Tibial nerve (tissue), 4 donors: Measurements from ENCODE around the gene HPS6. TPM values are rescaled to one million over a fixed set of nuclear protein-coding genes. Genes with fewer than 3 reads are reported as not detected.

Experiments used
- DNase-seq, 2 donors: peaks; one replicate each; pipeline ENCODE4 v3.0.0-alpha.2; 2019; ENCODE audit warnings: low spot score in 2 of 2
- H3K27ac ChIP-seq, 4 donors: fragments of 200-600 bp; sonication (generic) in 3 of 4; one replicate each; pipeline ENCODE4 v1.5.1; 2017 to 2019; ENCODE audit warnings: mild to moderate bottlenecking in 1 of 4
- H3K27me3 ChIP-seq, 2 donors: fragments of 200-600 bp; sonication (generic) in 1 of 2; one replicate each; pipeline versions ENCODE4 v1.5.1 to v1.6.0; 2017 to 2019
- H3K36me3 ChIP-seq, 3 donors: fragments of 200-600 bp; sonication (generic); one replicate each; pipeline ENCODE4 v1.5.1; 2018 to 2019
- H3K4me1 ChIP-seq, 4 donors: fragments of 200-600 bp; sonication (generic) in 3 of 4; one replicate each; pipeline ENCODE4 v1.5.1; 2017 to 2019
- H3K4me3 ChIP-seq, 4 donors: fragments of 200-600 bp; sonication (generic) in 3 of 4; one replicate each; pipeline ENCODE4 v1.5.1; 2017 to 2019; ENCODE audit warnings: mild to moderate bottlenecking in 1 of 4, moderate library complexity in 1 of 4
- H3K9me3 ChIP-seq, 4 donors: fragments of 200-600 bp; sonication (generic) in 3 of 4; one replicate each; pipeline ENCODE4 v1.5.1; 2017 to 2019
- EP300 ChIP-seq, 2 donors: sonication (generic); formaldehyde crosslinking; IDR thresholded peaks; one replicate each; pipeline ENCODE4 v1.6.1; 2017; ENCODE audit warnings: antibody characterized with exemption in 2 of 2, mild to moderate bottlenecking in 1 of 2
- POLR2A ChIP-seq, 2 donors: fragments of 450-650 bp; IDR thresholded peaks; one replicate each; pipeline ENCODE4 v1.6.1; 2017; ENCODE audit warnings: antibody characterized with exemption in 2 of 2, mild to moderate bottlenecking in 2 of 2, moderate library complexity in 2 of 2
- WGBS, 2 donors: methylation state at CpG; one replicate each; pipeline ENCODE4 v1.1.5; 2018; 5-methylcytosine and 5-hydroxymethylcytosine counted together
- total RNA-seq, 4 donors: library from RNA; depleted of rRNA; stranded (reverse); fragments of >200 nt; gene quantifications; one replicate each; pipeline ENCODE4 v1.1.0, GENCODE V29; 2016
- TF ChIP-seq, protein P1 (sequence below), 5 experiments: fragments of 200-600 bp in 3 of 5; fragments of 450-650 bp in 2 of 5; sonication (generic) in 3 of 5; IDR thresholded peaks; one replicate each; pipeline ENCODE4 v1.5.1; 2016 to 2019; ENCODE audit warnings: antibody characterized with exemption in 5 of 5, mild to moderate bottlenecking in 3 of 5, moderate library complexity in 2 of 5

Gene HPS6
- 10 to 100 TPM; 33.5 to 36.5 (median 34.8) TPM for total RNA-seq

DNA sequence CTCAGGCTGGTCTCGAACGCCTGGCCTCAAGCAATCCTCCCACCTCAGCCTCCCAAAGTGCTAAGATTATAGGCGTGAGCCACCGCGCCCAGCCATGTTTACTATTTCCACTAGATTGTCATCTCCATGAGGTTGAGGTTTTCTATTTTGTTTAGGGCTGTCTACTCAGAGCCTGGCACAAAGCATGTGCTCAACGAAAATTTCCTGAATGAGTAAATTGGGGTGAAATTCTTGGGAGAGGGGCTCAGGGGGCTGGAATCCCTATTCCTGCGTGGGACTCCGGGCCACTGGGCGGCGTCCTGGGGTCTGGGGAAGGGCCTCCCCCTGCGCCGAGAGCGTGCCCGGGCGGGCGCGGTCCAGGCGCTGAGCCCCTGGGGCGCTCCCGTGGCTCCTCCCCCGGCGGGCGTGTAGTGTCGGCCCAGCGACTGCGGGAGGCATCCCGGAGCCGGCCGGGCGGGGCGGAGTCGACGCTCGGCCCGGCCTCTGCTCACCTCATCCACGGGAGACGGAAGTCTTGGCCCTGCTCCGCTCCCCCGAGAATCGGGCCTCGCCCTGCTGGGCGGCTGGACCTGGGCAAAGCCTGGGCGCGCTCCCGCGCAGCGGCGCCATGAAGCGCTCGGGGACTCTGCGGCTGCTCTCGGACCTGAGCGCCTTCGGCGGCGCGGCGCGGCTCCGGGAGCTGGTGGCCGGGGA is at the start of gene HPS6:
TSS of gene HPS6 (plus strand) at position 482 of the 693 bp plus-strand sequence. CDS start at position 608, 126 bp downstream.
- peak in 1 of 2 donors; percentile 64 for TF ChIP-seq POLR2A (IDR thresholded peaks at IDR 0.05)
- TF ChIP-seq EP300 (IDR thresholded peaks at IDR 0.05) = peak in 1 of 2 donors; percentile 81
- TF ChIP-seq, protein P1, sequence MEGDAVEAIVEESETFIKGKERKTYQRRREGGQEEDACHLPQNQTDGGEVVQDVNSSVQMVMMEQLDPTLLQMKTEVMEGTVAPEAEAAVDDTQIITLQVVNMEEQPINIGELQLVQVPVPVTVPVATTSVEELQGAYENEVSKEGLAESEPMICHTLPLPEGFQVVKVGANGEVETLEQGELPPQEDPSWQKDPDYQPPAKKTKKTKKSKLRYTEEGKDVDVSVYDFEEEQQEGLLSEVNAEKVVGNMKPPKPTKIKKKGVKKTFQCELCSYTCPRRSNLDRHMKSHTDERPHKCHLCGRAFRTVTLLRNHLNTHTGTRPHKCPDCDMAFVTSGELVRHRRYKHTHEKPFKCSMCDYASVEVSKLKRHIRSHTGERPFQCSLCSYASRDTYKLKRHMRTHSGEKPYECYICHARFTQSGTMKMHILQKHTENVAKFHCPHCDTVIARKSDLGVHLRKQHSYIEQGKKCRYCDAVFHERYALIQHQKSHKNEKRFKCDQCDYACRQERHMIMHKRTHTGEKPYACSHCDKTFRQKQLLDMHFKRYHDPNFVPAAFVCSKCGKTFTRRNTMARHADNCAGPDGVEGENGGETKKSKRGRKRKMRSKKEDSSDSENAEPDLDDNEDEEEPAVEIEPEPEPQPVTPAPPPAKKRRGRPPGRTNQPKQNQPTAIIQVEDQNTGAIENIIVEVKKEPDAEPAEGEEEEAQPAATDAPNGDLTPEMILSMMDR (IDR thresholded peaks at IDR 0.05) = peak in 3 of 5 experiments; percentile 23 to 43 (median 32)
- H3K27me3 ChIP-seq = no peaks in the 10 kb centered on the region
- peaks cover 0 to 31% (median 0%) of the 10 kb centered on the region in 3 donors for H3K36me3 ChIP-seq
- 3 to 8% methylated on average over 10 to 47 of the region's 61 CpGs for WGBS, 2 donors
- peaks cover 0 to 41% (median 17%) of the 10 kb centered on the region in 4 donors for H3K4me1 ChIP-seq
- peak; percentile 69 to 78 for DNase-seq
- H3K4me3 ChIP-seq = peak within 1 kb of the TSS; percentile 65 to 97 (median 80)
- no peaks in the 10 kb centered on the region for H3K9me3 ChIP-seq
- peak within 1 kb of the TSS; percentile 69 to 96 (median 92) for H3K27ac ChIP-seq

DNA sequence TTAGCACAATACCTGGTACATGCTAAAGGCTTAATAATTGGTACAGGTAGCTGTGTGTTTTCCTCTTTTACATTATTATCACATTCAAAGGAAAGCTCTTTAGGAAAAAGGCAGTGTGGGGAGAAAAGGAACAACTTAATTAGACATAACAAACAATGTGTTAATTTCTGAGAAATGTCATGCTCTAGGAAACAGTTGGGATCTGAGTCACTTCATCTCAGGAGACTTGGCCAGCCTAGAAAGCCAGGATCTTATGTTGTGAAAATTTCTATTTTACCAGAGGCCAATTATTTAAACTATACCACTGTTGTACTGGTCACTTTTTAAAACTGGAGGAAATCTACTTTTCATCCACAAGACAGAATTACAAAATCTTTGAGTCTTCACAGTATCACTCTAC is 48.7 kb upstream of the HPS6 start:
- TF ChIP-seq, protein P1 (IDR thresholded peaks at IDR 0.05) = no peak
- no peak for TF ChIP-seq EP300 (IDR thresholded peaks at IDR 0.05)
- no peak for TF ChIP-seq POLR2A (IDR thresholded peaks at IDR 0.05)
- Histone ChIP-seq H3K4me3 (no peak overlapping the region), H3K9me3 (no peaks in the 10 kb centered on the region), H3K36me3 (peaks cover 2 to 73% (median 4%) of the 10 kb centered on the region in 3 donors), H3K4me1 (no peaks in the 10 kb centered on the region), H3K27ac (no peak overlapping the region), H3K27me3 (no peaks in the 10 kb centered on the region)
- no peak for DNase-seq

GRCh38 chr10:102017295-102017694 is 47.9 kb upstream of the HPS6 start:
- H3K4me1 ChIP-seq = no peaks in the 10 kb centered on the region
- no peak overlapping the region for H3K27ac ChIP-seq
- TF ChIP-seq EP300 (IDR thresholded peaks at IDR 0.05) (no peak), POLR2A (IDR thresholded peaks at IDR 0.05) (no peak)
- TF ChIP-seq, protein P1 (IDR thresholded peaks at IDR 0.05) = no peak
- WGBS, 2 donors = 92 to 93% methylated on average over 2 of the region's 2 CpGs
- peaks cover 2 to 79% (median 4%) of the 10 kb centered on the region in 3 donors for H3K36me3 ChIP-seq
- H3K27me3 ChIP-seq = no peaks in the 10 kb centered on the region
- no peak overlapping the region for H3K4me3 ChIP-seq
- no peaks in the 10 kb centered on the region for H3K9me3 ChIP-seq
- no peak for DNase-seq

- DNase-seq = no peak
- no peaks in the 10 kb centered on the region for H3K4me1 ChIP-seq
- H3K4me3 ChIP-seq = no peak overlapping the region
- no peaks in the 10 kb centered on the region for H3K27me3 ChIP-seq
- TF ChIP-seq POLR2A (IDR thresholded peaks at IDR 0.05) (no peak), EP300 (IDR thresholded peaks at IDR 0.05) (no peak)
- TF ChIP-seq, protein P1 (IDR thresholded peaks at IDR 0.05) = no peak
- H3K9me3 ChIP-seq = no peaks in the 10 kb centered on the region
- peaks cover 2 to 91% (median 4%) of the 10 kb centered on the region in 3 donors for H3K36me3 ChIP-seq
- H3K27ac ChIP-seq = no peak overlapping the region
- WGBS, 2 donors = 93 to 100% methylated on average over 2 of the region's 2 CpGs
Observed at GRCh38 chr10:102020938-102021337, 44.2 kb upstream of the HPS6 start.

DNA sequence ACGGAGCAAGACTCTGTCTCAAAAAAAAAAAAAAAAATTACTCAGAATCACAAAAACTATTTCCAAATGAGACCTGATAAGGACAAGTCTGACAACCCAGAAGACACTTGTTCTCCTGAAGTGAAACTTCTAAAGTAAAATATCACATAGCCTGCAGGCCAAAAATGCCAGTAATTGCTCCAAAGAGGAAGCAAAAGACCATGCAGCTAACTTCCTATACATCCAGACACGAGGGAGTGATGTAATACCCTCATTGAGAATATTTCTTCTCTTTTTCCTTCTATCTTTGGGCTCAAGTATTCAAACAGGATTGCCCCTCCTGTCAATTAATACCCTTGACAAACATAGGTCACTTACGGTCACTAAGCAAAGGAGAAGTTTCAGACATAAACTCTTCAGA is 40.4 kb upstream of the HPS6 start:
- H3K36me3 ChIP-seq = peaks cover 0 to 96% (median 2%) of the 10 kb centered on the region in 3 donors
- no peaks in the 10 kb centered on the region for H3K4me1 ChIP-seq
- no peaks in the 10 kb centered on the region for H3K9me3 ChIP-seq
- TF ChIP-seq POLR2A (IDR thresholded peaks at IDR 0.05) = no peak
- TF ChIP-seq EP300 (IDR thresholded peaks at IDR 0.05) = peak in 1 of 2 donors; percentile 13
- TF ChIP-seq, protein P1 (IDR thresholded peaks at IDR 0.05) = no peak
- no peak overlapping the region for H3K4me3 ChIP-seq
- H3K27ac ChIP-seq = no peak overlapping the region
- no peak for DNase-seq
- WGBS, 2 donors = 66 to 70% methylated on average over 3 of the region's 3 CpGs
- H3K27me3 ChIP-seq = no peaks in the 10 kb centered on the region
